Stimulated activated CD4-positive, alpha-beta T cell treated with anti-CD3 and anti-CD28 coated beads, Interleukin-2, amount 100 ng/mL, for 24 hours (primary cell): ENCODE results near the gene MARCO.
"Not testable (repeated sequence)": the region's sequence is repeated elsewhere in the genome, so short reads cannot be mapped to it uniquely, and the experiment has no call there.

ENCODE experiments used
- DNase-seq, 2 donors: peaks; one replicate each; pipeline ENCODE4 v3.0.0-alpha.2; 2020

Gene MARCO

DNA sequence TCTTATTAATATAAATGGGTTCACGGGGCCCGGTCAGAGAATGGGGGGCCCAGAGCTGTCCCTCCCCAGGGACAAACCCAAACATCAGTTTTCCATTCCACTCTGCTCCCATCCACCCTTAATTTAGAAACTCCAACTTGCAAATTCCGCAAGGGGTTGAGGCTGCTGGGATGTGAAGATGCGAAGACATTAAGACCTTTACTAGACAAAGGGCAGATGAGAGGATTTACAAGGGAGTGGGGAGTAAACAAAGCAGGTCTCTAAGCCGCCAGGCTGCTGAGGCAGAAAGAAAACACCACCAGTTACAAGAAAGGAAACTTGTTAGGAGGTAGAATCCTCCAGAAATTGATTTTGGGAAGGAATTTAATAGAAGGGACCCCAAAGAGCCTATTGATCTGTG, 33.1 kb downstream of the MARCO start:
- DNase-seq: no peak

DNA sequence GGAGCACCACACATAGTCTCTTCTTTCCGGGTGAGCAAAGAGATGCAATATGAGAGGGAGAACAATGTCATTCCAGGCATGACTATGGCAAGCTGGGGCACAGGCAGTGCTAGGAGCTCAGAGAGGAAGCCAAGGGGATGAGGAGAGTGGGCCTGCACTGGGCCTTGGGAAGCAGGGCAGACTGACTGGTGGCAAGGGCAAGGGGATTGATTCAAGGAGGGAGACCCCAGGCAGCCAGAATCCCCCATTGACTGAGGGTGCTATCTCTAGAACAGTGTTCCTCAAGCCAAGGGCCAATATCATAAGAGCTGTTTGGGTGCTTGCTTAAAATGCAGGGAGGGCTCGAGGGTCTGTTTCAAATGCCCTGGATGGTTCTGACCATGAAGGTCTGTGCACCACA, 36.1 kb downstream of the MARCO start:
- no peak for DNase-seq

GRCh38 chr2:118979152-118979861, 37.3 kb downstream of the MARCO start:
- DNase-seq: no peak

DNA sequence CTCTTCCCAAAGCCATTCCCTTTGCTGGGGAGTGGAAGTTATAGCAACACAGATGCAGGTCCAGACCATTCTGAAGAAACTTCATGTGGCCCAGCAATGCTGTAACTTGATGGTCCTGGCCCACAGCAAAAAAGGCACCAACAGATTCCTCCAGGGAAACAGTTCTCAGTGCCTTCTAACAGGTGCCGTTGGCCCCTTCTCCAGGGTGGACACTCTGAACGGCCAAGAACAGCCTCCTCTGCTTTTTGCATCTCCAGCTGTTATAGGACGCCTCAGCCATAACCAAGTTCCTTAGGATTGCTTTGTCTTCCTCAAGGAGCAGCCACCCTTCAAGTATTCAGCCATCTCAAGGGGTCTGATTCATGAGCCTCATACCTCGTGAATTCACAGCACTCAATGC, 38.0 kb downstream of the MARCO start:
- no peak for DNase-seq

DNA sequence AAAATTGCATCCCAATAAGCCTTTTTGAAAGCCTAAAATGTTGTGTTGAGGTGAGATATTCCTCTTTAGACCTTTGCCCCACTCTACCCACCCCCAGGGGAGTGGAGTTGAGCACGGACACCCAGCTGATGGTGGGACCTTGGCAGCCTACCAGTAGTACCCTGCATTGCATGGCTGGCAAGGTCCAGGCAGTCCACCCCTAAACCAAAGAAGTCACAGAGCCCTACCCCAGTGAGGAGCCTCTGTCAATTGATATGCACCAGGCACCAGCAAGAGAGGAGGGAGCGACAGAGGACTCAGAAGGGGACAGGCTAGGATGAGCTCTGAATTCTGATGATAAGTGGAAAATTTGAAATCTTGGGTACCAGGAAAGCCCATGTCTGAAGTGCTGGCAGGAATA, 38.6 kb downstream of the MARCO start:
- DNase-seq: no peak

GRCh38 chr2:118981632-118982031, 39.6 kb downstream of the MARCO start:
- no peak for DNase-seq

DNA sequence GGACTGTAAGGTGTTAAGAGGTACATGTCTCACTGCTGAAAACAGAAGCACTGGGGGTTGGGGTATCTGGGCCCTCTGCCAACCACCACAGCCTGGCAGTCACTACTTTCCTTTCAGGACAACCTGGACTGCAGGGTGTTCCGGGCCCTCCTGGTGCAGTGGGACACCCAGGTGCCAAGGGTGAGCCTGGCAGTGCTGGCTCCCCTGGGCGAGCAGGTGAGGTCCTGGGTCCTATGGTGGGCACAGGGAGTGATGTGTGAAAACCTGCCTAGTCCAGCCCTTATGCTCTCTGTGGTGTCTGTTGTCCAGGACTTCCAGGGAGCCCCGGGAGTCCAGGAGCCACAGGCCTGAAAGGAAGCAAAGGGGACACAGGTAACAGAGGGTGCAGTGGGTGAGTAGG, 40.0 kb downstream of the MARCO start:
- DNase-seq: no peak

- DNase-seq: no peak
These were observed 41.1 kb downstream of the MARCO start for GRCh38 chr2:118983133-118983532.

GRCh38 chr2:118983915-118984314, 41.9 kb downstream of the MARCO start:
- no peak for DNase-seq

- DNase-seq: no peak
These were observed 44.7 kb downstream of the MARCO start for GRCh38 chr2:118986738-118987137.

- no peak for DNase-seq
These were observed 45.9 kb downstream of the MARCO start for GRCh38 chr2:118987886-118988285.

GRCh38 chr2:118988706-118989105, 46.7 kb downstream of the MARCO start:
- no peak for DNase-seq

GRCh38 chr2:118989481-118989880, 47.5 kb downstream of the MARCO start:
- no peak for DNase-seq

DNA sequence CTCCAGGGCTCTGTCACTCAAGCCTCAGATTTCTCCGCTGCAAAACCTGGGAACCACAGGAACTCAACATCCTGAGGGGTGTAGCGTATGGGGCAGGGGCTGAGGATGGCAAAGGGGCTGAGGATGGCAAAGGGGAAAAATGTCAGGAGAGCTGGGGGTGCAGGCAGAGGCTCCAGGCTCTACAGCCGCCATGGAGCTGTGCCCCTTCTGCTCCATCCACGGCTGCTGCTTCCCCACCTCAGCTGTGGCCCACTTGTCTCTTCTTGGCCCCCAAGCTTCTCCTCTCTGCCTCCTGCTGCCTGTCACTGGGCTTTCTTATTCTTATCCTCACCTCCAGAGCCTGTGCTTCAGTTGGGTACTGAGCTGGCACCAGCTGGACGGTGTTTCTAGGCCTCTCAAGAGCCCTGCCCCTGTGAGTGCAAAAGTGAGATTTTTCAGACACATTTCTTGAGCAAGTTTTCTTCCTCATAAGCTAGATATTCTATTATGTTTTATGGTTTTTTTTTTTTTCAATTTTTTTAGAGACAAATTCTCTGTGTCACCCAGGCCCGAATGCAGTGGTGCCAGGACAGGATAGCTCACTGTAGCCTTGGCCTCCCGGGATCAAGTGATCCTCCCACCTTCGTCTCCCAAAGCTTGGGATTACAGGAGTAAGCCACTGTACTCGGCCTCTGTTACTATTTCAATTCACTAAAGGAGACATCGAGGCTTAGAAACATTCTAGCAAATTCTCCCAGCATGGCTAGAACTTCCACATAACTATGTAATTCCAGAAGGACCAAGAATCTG, 49.0 kb downstream of the MARCO start:
- no peak for DNase-seq

DNA sequence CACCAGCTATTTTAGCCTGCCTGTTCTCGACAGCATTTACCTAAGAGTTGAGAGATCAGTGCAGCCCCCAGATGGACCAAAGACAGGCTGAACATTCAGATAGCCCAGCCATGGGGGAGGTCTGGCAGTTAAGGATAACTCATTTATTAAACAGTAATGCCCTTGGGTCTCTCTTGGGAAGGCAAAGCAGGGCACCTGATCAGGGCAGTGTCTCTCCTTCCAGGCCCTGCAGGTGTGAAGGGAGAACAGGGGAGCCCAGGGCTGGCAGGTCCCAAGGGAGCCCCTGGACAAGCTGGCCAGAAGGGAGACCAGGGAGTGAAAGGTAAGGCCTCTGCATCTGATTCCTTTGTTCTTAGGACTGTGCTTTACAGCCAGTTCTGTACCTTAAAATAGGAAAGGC, 49.6 kb downstream of the MARCO start:
- no peak for DNase-seq

GRCh38 chr2:118992740-118993391, 50.9 kb downstream of the MARCO start:
- DNase-seq: no peak

- no peak for DNase-seq
These were observed 51.4 kb downstream of the MARCO start for GRCh38 chr2:118993392-118993752.

GRCh38 chr2:118994172-118994700, 52.2 kb downstream of the MARCO start:
- DNase-seq: no peak

GRCh38 chr2:118994778-118995177, 52.8 kb downstream of the MARCO start:
- no peak for DNase-seq

GRCh38 chr2:119003856-119004255, 61.9 kb downstream of the MARCO start:
- DNase-seq: not testable (repeated sequence)

GRCh38 chr2:119004602-119005001, 62.6 kb downstream of the MARCO start:
- peak in 1 of 2 donors; percentile 3 for DNase-seq

DNA sequence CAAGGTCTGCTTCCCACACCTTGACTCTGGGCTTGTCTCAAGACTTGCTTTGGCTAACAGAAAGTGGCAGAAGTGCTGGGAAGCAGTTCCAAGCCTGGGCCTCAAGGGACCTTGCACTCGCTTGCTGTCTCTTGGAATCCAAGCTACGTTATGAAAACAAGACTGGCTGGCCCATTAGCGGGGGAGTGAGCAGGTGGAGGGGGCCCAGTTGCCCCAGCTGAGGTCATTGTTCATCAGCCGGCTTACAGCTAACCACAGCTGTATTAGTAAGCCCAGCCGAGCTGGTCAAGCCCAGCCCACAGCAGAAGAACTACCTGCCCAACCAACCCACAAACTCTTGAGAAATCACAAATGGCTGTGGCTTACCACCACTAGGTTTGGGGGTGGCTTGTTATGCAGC, 63.1 kb downstream of the MARCO start:
- DNase-seq: peak in 1 of 2 donors; percentile 0

DNA sequence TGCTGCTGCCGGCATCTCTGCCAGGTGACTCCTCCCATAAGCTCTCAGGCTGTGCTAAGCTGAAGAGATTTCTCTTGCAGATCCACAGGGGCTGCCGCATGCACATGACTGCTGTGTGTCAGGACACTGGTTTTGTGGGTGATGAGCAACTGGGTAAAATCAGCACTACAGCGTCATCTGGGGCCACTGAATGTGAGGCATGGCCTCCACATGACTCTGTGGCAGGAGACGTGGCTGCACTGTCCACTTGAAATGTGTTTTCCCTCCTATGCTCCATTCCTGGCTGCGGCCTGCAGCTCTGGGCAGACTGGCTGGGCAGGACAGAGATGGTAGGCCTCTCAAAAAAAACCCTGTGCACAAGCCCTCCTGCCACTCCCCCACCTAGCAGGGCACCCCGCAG, 63.6 kb downstream of the MARCO start:
- peak in 1 of 2 donors; percentile 6 for DNase-seq

DNA sequence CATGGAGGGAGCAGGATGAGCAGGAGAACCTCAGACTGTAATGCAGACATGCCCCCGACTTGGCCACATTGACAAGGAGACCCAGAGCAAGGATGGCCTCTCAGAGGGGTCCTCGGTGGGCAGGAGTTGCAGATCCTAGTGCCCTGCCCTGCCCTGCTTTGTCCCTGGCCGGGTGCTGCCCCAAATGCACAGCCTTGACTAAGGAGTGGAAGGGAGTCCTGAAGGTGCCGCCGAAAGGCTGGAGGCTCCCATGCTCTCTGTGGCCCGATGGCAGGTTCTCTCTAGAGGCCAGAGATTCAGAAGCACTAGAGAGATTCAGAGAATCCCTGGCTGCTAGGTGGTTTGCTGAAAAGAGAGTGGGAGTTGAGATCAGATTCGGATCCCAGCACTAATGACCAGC, 64.4 kb downstream of the MARCO start:
- DNase-seq: no peak
